HEK293 (cell line): ENCODE measurements around the gene CALCOCO1.
A peak's percentile ranks its signal among the peaks of the same experiment; 100 is the strongest.

Experiments
- CTCF ChIA-PET: fragments of 350-600 bp; formaldehyde crosslinking; extraction: SDS; loops from one replicate; lab custom pipeline; 2021; ENCODE audit warnings: antibody characterized with exemption; lab: Yijun Ruan, JAX
- POLR2A ChIA-PET: fragments of 300-600 bp; formaldehyde crosslinking; extraction: SDS; loops from one replicate; lab custom pipeline; 2020; ENCODE audit warnings: antibody characterized with exemption, inconsistent platforms; lab: Yijun Ruan, JAX
- H3K27ac ChIP-seq: fragments of 200-500 bp; sonication (Bioruptor generic); 2 replicates; pipeline ENCODE4 v1.5.1; 2014; ENCODE audit warnings: low read depth, low read length, control low read depth, inconsistent platforms; ENCODE audit errors: extremely low read depth
- H3K36me3 ChIP-seq, 2 experiments: fragments of 200-500 bp in 1 of 2; sonication (Bioruptor generic) in 1 of 2; 1 replicate in 1 of 2; 2 replicates in 1 of 2; pipeline ENCODE4 v1.5.1; 2014 to 2017; ENCODE audit warnings: inconsistent platforms in 2 of 2, low read length in 2 of 2; ENCODE audit not compliant: control insufficient read depth in 2 of 2, insufficient read depth in 1 of 2
- H3K4me1 ChIP-seq: fragments of 200-500 bp; sonication (Bioruptor generic); 2 replicates; pipeline ENCODE4 v1.5.1; 2014; ENCODE audit warnings: mild to moderate bottlenecking, low read length, inconsistent platforms; ENCODE audit not compliant: control insufficient read depth, insufficient read depth
- H3K4me3 ChIP-seq: 2 replicates; pipeline ENCODE4 v1.5.1; 2011; ENCODE audit warnings: low read depth, mild to moderate bottlenecking, control low read depth, low read length, moderate library complexity
- H3K9me3 ChIP-seq: fragments of 200-500 bp; sonication (Bioruptor generic); 2 replicates; pipeline ENCODE4 v1.5.1; 2014; ENCODE audit warnings: low read depth, low read length, inconsistent platforms; ENCODE audit not compliant: control insufficient read depth, insufficient read depth
- KLF17 ChIP-seq: fragments of 450-650 bp; formaldehyde crosslinking; IDR thresholded peaks from 2 replicates; pipeline ENCODE4 v1.5.1; 2016; ENCODE audit warnings: missing biosample characterization, missing genetic modification characterization
- KLF8 ChIP-seq: fragments of 450-650 bp; formaldehyde crosslinking; IDR thresholded peaks from 2 replicates; pipeline ENCODE4 v1.5.1; 2016; ENCODE audit warnings: missing biosample characterization, missing genetic modification characterization
- OSR2 ChIP-seq: fragments of 450-650 bp; formaldehyde crosslinking; IDR thresholded peaks from 2 replicates; pipeline ENCODE4 v1.5.1; 2016; ENCODE audit warnings: missing biosample characterization, missing genetic modification characterization
- SP2 ChIP-seq: fragments of 450-650 bp; formaldehyde crosslinking; IDR thresholded peaks from 2 replicates; pipeline ENCODE4 v1.5.1; 2016; ENCODE audit warnings: missing biosample characterization, missing genetic modification characterization
- YY2 ChIP-seq: fragments of 450-650 bp; formaldehyde crosslinking; IDR thresholded peaks from 2 replicates; pipeline ENCODE4 v1.5.1; 2016; ENCODE audit warnings: missing biosample characterization, missing genetic modification characterization
- ZBTB1 ChIP-seq: fragments of 450-650 bp; formaldehyde crosslinking; IDR thresholded peaks from 2 replicates; pipeline ENCODE4 v1.5.1; 2016; ENCODE audit warnings: missing biosample characterization, missing genetic modification characterization
- ZBTB49 ChIP-seq: fragments of 450-650 bp; formaldehyde crosslinking; IDR thresholded peaks from 2 replicates; pipeline ENCODE4 v1.5.1; 2016; ENCODE audit warnings: missing biosample characterization, missing genetic modification characterization, low read depth
- ZFP37 ChIP-seq: fragments of 450-650 bp; formaldehyde crosslinking; IDR thresholded peaks from 2 replicates; pipeline ENCODE4 v1.5.1; 2016; ENCODE audit warnings: missing biosample characterization, missing genetic modification characterization
- ZNF18 ChIP-seq: fragments of 450-650 bp; formaldehyde crosslinking; IDR thresholded peaks from 2 replicates; pipeline ENCODE4 v1.5.1; 2016; ENCODE audit warnings: missing biosample characterization, missing genetic modification characterization
- ZNF223 ChIP-seq: fragments of 450-650 bp; formaldehyde crosslinking; IDR thresholded peaks from 2 replicates; pipeline ENCODE4 v1.5.1; 2016; ENCODE audit warnings: missing biosample characterization, missing genetic modification characterization
- ZNF473 ChIP-seq: fragments of 450-650 bp; formaldehyde crosslinking; IDR thresholded peaks from 2 replicates; pipeline ENCODE4 v1.5.1; 2017; ENCODE audit warnings: missing biosample characterization, missing genetic modification characterization
- ZNF521 ChIP-seq: fragments of 450-650 bp; formaldehyde crosslinking; IDR thresholded peaks from 2 replicates; pipeline ENCODE4 v1.5.1; 2017; ENCODE audit warnings: missing biosample characterization, mild to moderate bottlenecking, missing genetic modification characterization
- ZNF664 ChIP-seq: fragments of 450-650 bp; formaldehyde crosslinking; IDR thresholded peaks from 2 replicates; pipeline ENCODE4 v1.5.1; 2016; ENCODE audit warnings: missing biosample characterization, missing genetic modification characterization
- ZNF692 ChIP-seq: fragments of 450-650 bp; formaldehyde crosslinking; IDR thresholded peaks from 2 replicates; pipeline ENCODE4 v1.5.1; 2016; ENCODE audit warnings: missing biosample characterization, missing genetic modification characterization
- ZNF768 ChIP-seq: fragments of 450-650 bp; formaldehyde crosslinking; IDR thresholded peaks from 2 replicates; pipeline ENCODE4 v1.5.1; 2018; ENCODE audit warnings: missing biosample characterization, mild to moderate bottlenecking, missing genetic modification characterization
- ZSCAN5A ChIP-seq: fragments of 450-650 bp; formaldehyde crosslinking; IDR thresholded peaks from 2 replicates; pipeline ENCODE4 v1.5.1; 2016; ENCODE audit warnings: missing biosample characterization, missing genetic modification characterization
- TF ChIP-seq, protein P1 (sequence below): fragments of 450-650 bp; IDR thresholded peaks from 2 replicates; pipeline ENCODE4 v1.5.1; 2018; ENCODE audit warnings: missing biosample characterization, missing genetic modification characterization
- TF ChIP-seq, protein P2 (sequence below): fragments of 450-650 bp; formaldehyde crosslinking; IDR thresholded peaks from 2 replicates; pipeline ENCODE4 v1.5.1; 2016; ENCODE audit warnings: missing biosample characterization, missing genetic modification characterization
- TF ChIP-seq, protein P3 (sequence below): fragments of 450-650 bp; formaldehyde crosslinking; IDR thresholded peaks from 2 replicates; pipeline ENCODE4 v1.5.1; 2016; ENCODE audit warnings: missing biosample characterization, missing genetic modification characterization, borderline replicate concordance

Gene CALCOCO1

GRCh38 chr12:53670971-53671370, 56.3 kb downstream of the CALCOCO1 start:
- Histone ChIP-seq H3K36me3 (peaks cover 61 to 73% of the 10 kb centered on the region in 2 experiments), H3K27ac (no peak overlapping the region), H3K9me3 (no peaks in the 10 kb centered on the region), H3K4me3 (no peak overlapping the region), H3K4me1 (no peaks in the 10 kb centered on the region)
- 0 out of 2 replicates have a peak, but pooled peaks have one; percentile 40 for TF ChIP-seq ZNF664
- no peak for TF ChIP-seq ZSCAN5A
- ChIA-PET POLR2A (no interaction called here), CTCF (no interaction called here)

GRCh38 chr12:53670308-53670707, 56.9 kb downstream of the CALCOCO1 start:
- Histone ChIP-seq H3K9me3 (no peaks in the 10 kb centered on the region), H3K4me3 (no peak overlapping the region), H3K27ac (no peak overlapping the region), H3K4me1 (no peaks in the 10 kb centered on the region), H3K36me3 (peaks cover 67 to 80% of the 10 kb centered on the region in 2 experiments)
- CTCF ChIA-PET: no interaction called here
- TF ChIP-seq KLF8 (tag by site-specific recombination) (no peak), ZBTB49 (tag by site-specific recombination) (no peak), ZNF18 (tag by site-specific recombination) (no peak), ZNF473 (tag by site-specific recombination) (no peak), ZNF521 (tag by site-specific recombination) (no peak), YY2 (tag by site-specific recombination) (no peak), SP2 (no peak), ZNF223 (tag by site-specific recombination) (no peak), ZNF768 (tag by site-specific recombination) (no peak), ZFP37 (no peak), ZNF692 (no peak), ZBTB1 (tag by site-specific recombination) (no peak), KLF17 (no peak), OSR2 (tag by site-specific recombination) (no peak)
- TF ChIP-seq, protein P1, sequence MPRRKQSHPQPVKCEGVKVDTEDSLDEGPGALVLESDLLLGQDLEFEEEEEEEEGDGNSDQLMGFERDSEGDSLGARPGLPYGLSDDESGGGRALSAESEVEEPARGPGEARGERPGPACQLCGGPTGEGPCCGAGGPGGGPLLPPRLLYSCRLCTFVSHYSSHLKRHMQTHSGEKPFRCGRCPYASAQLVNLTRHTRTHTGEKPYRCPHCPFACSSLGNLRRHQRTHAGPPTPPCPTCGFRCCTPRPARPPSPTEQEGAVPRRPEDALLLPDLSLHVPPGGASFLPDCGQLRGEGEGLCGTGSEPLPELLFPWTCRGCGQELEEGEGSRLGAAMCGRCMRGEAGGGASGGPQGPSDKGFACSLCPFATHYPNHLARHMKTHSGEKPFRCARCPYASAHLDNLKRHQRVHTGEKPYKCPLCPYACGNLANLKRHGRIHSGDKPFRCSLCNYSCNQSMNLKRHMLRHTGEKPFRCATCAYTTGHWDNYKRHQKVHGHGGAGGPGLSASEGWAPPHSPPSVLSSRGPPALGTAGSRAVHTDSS (tag by site-specific recombination): no peak
- TF ChIP-seq, protein P2, sequence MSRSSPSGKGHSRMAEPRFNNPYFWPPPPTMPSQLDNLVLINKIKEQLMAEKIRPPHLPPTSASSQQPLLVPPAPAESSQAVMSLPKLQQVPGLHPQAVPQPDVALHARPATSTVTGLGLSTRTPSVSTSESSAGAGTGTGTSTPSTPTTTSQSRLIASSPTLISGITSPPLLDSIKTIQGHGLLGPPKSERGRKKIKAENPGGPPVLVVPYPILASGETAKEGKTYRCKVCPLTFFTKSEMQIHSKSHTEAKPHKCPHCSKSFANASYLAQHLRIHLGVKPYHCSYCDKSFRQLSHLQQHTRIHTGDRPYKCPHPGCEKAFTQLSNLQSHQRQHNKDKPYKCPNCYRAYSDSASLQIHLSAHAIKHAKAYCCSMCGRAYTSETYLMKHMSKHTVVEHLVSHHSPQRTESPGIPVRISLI (tag by site-specific recombination): no peak
- TF ChIP-seq, protein P3, sequence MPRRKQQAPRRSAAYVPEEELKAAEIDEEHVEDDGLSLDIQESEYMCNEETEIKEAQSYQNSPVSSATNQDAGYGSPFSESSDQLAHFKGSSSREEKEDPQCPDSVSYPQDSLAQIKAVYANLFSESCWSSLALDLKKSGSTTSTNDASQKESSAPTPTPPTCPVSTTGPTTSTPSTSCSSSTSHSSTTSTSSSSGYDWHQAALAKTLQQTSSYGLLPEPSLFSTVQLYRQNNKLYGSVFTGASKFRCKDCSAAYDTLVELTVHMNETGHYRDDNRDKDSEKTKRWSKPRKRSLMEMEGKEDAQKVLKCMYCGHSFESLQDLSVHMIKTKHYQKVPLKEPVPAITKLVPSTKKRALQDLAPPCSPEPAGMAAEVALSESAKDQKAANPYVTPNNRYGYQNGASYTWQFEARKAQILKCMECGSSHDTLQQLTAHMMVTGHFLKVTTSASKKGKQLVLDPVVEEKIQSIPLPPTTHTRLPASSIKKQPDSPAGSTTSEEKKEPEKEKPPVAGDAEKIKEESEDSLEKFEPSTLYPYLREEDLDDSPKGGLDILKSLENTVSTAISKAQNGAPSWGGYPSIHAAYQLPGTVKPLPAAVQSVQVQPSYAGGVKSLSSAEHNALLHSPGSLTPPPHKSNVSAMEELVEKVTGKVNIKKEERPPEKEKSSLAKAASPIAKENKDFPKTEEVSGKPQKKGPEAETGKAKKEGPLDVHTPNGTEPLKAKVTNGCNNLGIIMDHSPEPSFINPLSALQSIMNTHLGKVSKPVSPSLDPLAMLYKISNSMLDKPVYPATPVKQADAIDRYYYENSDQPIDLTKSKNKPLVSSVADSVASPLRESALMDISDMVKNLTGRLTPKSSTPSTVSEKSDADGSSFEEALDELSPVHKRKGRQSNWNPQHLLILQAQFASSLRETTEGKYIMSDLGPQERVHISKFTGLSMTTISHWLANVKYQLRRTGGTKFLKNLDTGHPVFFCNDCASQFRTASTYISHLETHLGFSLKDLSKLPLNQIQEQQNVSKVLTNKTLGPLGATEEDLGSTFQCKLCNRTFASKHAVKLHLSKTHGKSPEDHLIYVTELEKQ (tag by site-specific recombination): no peak
- TF ChIP-seq, all 188 proteins: peak for 0
- POLR2A ChIA-PET: no interaction called here
